ENCODE measurements around the gene RAE1. TPM values are rescaled to one million over a fixed set of nuclear protein-coding genes. Genes with fewer than 3 reads are reported as not detected.

RAE1 gene
- total and polyA plus RNA-seq, 2 of the 8 experiments (the other 6 are each of a cell fraction or from before 2014, with no cell fraction given) = 35.9 to 44.9 TPM

DNA sequence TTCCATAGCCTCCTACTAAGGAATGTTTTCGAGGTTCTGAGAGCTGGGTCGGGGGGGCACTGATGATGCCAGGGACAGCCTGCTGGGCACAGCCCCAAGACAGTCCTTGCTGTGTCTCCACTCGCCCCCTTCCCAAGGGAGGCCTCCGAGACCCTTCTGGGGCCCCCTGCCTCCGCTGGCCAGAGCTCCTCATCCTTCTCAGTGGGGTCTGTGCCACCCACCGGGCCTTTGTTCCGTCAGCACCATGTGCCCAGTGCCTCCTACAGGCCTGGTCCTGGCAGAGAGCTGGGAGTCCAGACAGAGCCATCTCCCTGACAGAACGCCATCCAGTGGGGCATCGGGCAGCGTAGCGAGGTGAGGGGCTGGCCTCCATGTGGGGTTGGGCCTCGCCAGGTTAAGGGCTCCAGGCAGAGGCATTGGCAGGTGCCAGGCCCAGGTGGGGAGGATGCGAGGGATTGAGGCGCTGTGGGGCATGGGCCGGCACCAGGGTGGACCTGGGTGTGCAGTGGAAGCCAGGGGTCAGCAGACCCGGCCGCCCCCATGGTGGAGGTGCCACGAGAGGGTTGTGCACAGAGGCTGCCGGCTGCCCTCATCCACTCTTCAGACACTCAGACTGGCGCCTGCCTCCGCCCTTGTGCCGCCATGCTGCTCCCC, 53.5 kb downstream of the RAE1 start:
- H2BK20ac ChIP-seq (ENCODE audit: low read length) = no peak overlapping the region
- H3K23me2 ChIP-seq (ENCODE audit: low read depth, low read length) = no peaks in the 10 kb centered on the region
- H3K18ac ChIP-seq (ENCODE audit: extremely low read depth, low read length) = no peak overlapping the region
- no peak overlapping the region; the same call in 1 of the 2 replicates for H4K8ac ChIP-seq (ENCODE audit: extremely low read depth, insufficient read depth, low read length)
- H2AFZ ChIP-seq (ENCODE audit: low read length) = no peak overlapping the region
- FAIRE-seq (no peak), DNase-seq (ENCODE audit: low read depth in 1 of 2, low spot score in 2 of 2) (no peak)
- no peak overlapping the region for H2AK5ac ChIP-seq (ENCODE audit: low read depth, low read length)
- H3K79me1 ChIP-seq (ENCODE audit: low read depth, low read length) = peaks cover 7% of the 10 kb centered on the region
- H3K4me1 ChIP-seq (replicated peaks in 1 of 4; ENCODE audit: control insufficient read depth in 3 of 4, insufficient read depth in 4 of 4, low read length in 3 of 4) = no peaks in the 10 kb centered on the region
- no peak overlapping the region for H3K56ac ChIP-seq (replicated peaks; ENCODE audit: insufficient read length, low read depth, low read length)
- no peak overlapping the region for H2BK12ac ChIP-seq (ENCODE audit: low read depth, low read length)
- no peak overlapping the region for H3K4me2 ChIP-seq (ENCODE audit: insufficient read depth in 1 of 2, low read depth in 2 of 2, low read length in 2 of 2)
- CTCF ChIA-PET (ENCODE audit: partially characterized antibody) = interaction anchor here (0.9 to 1.7 kb wide), 9 partner anchors 10 to 94 kb away, joined by 3 to 6 read pairs (median 4); no protein-coding TSS in a partner anchor
- 88% methylated on average over 17 of the region's 22 CpGs; no CpG with 5 or more reads in 1 of the 2 experiments for WGBS, 2 experiments (ENCODE audit: extremely low coverage in 1 of 2, insufficient coverage in 1 of 2, insufficient read length in 1 of 2, insufficient replicate concordance in 2 of 2, low coverage in 1 of 2, low lambda C conversion rate in 2 of 2, missing lambda C conversion rate in 1 of 2)
- peaks cover 2 to 56% (median 27%) of the 10 kb centered on the region in 4 experiments; a peak in 6 of 8 replicates for H3K36me3 ChIP-seq (ENCODE audit: control insufficient read depth in 2 of 4, insufficient read depth in 4 of 4, low read length in 3 of 4)
- H3K27me3 ChIP-seq (replicated peaks in 1 of 4; ENCODE audit: control insufficient read depth in 3 of 4, extremely low read depth in 1 of 4, insufficient read depth in 3 of 4, low read length in 3 of 4) = no peaks in the 10 kb centered on the region
- no peak overlapping the region for H3K9ac ChIP-seq (replicated peaks in 1 of 4; ENCODE audit: extremely low read depth in 1 of 4, low read depth in 3 of 4, low read length in 3 of 4)
- no peak overlapping the region for H3K4me3 ChIP-seq (ENCODE audit: extremely low read depth in 1 of 4, insufficient read depth in 2 of 4, low read depth in 3 of 4, low read length in 4 of 4)
- H4K20me1 ChIP-seq (replicated peaks in 1 of 2; ENCODE audit: control insufficient read depth in 1 of 2, insufficient read depth in 2 of 2, low read length in 2 of 2) = peaks cover 18 to 37% of the 10 kb centered on the region in 2 experiments
- no peaks in the 10 kb centered on the region for H3K9me3 ChIP-seq (ENCODE audit: insufficient read depth in 2 of 2, low read depth in 1 of 2, low read length in 1 of 2)
- no peak overlapping the region for H3K14ac ChIP-seq (ENCODE audit: insufficient read length)
- H3K23ac ChIP-seq (ENCODE audit: insufficient read length) = no peak overlapping the region
- TF ChIP-seq, protein P1, sequence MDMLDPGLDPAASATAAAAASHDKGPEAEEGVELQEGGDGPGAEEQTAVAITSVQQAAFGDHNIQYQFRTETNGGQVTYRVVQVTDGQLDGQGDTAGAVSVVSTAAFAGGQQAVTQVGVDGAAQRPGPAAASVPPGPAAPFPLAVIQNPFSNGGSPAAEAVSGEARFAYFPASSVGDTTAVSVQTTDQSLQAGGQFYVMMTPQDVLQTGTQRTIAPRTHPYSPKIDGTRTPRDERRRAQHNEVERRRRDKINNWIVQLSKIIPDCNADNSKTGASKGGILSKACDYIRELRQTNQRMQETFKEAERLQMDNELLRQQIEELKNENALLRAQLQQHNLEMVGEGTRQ (IDR thresholded peaks at IDR 0.05; ENCODE audit: low read length) = no peak
- TF ChIP-seq SP1 (IDR thresholded peaks at IDR 0.05; ENCODE audit: low read depth, low read length) = no peak
- peaks cover 0 to 32% of the 10 kb centered on the region in 2 experiments; a peak in 1 of 4 replicates for H3K79me2 ChIP-seq (ENCODE audit: control insufficient read depth in 1 of 2, insufficient read depth in 2 of 2, low read length in 2 of 2)
- no peak overlapping the region for H4K91ac ChIP-seq (replicated peaks; ENCODE audit: insufficient read length, low read length)
- H3K4ac ChIP-seq (replicated peaks; ENCODE audit: insufficient read length, low read depth, low read length) = no peak overlapping the region
- POLR2A ChIA-PET (ENCODE audit: partially characterized antibody) = interaction anchor here (1.0 to 3.2 kb wide), 4 partner anchors 9 to 14 kb away, joined by 3 to 11 read pairs (median 6); partner anchors contain the start of gene RBM38
- H4K5ac ChIP-seq (ENCODE audit: insufficient read length, low read depth, low read length) = no peak overlapping the region
- H2BK15ac ChIP-seq (ENCODE audit: low read length) = no peak overlapping the region
- H2BK5ac ChIP-seq (ENCODE audit: low read depth, low read length) = no peak overlapping the region
- no peak overlapping the region for H3K27ac ChIP-seq (ENCODE audit: low read depth, low read length)
- H2BK120ac ChIP-seq (replicated peaks; ENCODE audit: low read depth, low read length) = no peak overlapping the region

All from H1 (cell line).